ENCODE measurements around the gene RPS6KL1.

Gene RPS6KL1

DNA sequence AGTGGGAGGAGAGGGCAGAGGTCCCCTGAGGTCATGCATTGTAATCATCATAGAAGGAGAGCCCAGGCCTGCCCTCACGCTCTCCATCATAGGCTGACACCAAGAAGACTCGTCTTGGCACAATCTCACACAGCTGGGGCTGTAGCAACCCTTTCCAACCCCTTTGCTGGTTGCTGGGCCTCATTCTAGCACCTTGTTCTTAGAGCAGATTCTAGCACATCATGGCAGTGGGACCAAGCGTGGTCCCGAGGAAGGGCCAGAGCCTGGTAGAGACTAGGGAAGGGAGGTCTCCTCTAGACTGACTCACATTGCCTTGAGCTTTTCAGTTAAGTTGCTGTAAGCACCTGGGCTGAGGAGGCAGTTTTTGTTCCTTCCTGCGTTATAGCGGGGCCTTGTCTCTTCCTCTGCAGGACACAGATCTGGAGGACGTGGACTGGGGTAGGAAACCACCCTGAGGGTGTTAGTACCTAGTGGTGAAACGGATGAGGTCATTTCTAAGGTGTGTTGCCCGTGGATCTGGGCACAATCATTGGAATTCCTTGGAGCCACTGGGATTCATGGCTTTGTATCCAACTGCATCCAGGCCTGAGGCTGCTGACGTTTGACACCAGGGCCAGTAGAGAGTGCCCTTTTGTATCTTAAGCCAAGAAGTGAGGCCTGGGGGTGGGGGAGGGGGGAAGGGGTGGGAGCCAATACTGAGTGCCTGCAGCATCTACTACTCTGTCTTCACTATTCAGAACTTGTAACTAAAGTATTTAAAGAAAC lies 19.9 kb downstream of the RPS6KL1 start:
- TF ChIP-seq, protein P1, sequence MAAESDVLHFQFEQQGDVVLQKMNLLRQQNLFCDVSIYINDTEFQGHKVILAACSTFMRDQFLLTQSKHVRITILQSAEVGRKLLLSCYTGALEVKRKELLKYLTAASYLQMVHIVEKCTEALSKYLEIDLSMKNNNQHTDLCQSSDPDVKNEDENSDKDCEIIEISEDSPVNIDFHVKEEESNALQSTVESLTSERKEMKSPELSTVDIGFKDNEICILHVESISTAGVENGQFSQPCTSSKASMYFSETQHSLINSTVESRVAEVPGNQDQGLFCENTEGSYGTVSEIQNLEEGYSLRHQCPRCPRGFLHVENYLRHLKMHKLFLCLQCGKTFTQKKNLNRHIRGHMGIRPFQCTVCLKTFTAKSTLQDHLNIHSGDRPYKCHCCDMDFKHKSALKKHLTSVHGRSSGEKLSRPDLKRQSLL (tag by site-specific recombination; IDR thresholded peaks at IDR 0.05) = no peak
- TF ChIP-seq, protein P2, sequence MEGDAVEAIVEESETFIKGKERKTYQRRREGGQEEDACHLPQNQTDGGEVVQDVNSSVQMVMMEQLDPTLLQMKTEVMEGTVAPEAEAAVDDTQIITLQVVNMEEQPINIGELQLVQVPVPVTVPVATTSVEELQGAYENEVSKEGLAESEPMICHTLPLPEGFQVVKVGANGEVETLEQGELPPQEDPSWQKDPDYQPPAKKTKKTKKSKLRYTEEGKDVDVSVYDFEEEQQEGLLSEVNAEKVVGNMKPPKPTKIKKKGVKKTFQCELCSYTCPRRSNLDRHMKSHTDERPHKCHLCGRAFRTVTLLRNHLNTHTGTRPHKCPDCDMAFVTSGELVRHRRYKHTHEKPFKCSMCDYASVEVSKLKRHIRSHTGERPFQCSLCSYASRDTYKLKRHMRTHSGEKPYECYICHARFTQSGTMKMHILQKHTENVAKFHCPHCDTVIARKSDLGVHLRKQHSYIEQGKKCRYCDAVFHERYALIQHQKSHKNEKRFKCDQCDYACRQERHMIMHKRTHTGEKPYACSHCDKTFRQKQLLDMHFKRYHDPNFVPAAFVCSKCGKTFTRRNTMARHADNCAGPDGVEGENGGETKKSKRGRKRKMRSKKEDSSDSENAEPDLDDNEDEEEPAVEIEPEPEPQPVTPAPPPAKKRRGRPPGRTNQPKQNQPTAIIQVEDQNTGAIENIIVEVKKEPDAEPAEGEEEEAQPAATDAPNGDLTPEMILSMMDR (tag by site-specific recombination; IDR thresholded peaks at IDR 0.05) = no peak
- TF ChIP-seq ZNF610 (tag by site-specific recombination; IDR thresholded peaks at IDR 0.05; ENCODE audit: borderline replicate concordance) (no peak), ZNF140 (tag by site-specific recombination; IDR thresholded peaks at IDR 0.05) (no peak), ZEB2 (tag by site-specific recombination; IDR thresholded peaks at IDR 0.05) (no peak), BCL11B (tag by site-specific recombination; IDR thresholded peaks at IDR 0.05; ENCODE audit: low read depth) (no peak), ZNF629 (tag by site-specific recombination; IDR thresholded peaks at IDR 0.05) (no peak), TRIM28 (IDR thresholded peaks at IDR 0.05; ENCODE audit: borderline replicate concordance, low read length) (no peak), ZIC2 (tag by site-specific recombination; IDR thresholded peaks at IDR 0.05) (no peak), ZNF324 (tag by site-specific recombination; IDR thresholded peaks at IDR 0.05) (no peak), ZNF510 (tag by site-specific recombination; IDR thresholded peaks at IDR 0.05; ENCODE audit: insufficient replicate concordance) (no peak)
- TF ChIP-seq, protein P3, sequence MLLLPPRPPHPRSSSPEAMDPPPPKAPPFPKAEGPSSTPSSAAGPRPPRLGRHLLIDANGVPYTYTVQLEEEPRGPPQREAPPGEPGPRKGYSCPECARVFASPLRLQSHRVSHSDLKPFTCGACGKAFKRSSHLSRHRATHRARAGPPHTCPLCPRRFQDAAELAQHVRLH (tag by site-specific recombination; IDR thresholded peaks at IDR 0.05) = no peak
- TF ChIP-seq, protein P4, sequence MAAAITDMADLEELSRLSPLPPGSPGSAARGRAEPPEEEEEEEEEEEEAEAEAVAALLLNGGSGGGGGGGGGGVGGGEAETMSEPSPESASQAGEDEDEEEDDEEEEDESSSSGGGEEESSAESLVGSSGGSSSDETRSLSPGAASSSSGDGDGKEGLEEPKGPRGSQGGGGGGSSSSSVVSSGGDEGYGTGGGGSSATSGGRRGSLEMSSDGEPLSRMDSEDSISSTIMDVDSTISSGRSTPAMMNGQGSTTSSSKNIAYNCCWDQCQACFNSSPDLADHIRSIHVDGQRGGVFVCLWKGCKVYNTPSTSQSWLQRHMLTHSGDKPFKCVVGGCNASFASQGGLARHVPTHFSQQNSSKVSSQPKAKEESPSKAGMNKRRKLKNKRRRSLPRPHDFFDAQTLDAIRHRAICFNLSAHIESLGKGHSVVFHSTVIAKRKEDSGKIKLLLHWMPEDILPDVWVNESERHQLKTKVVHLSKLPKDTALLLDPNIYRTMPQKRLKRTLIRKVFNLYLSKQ (tag by site-specific recombination; IDR thresholded peaks at IDR 0.05; ENCODE audit: borderline replicate concordance) = no peak
- TF ChIP-seq, protein P5, sequence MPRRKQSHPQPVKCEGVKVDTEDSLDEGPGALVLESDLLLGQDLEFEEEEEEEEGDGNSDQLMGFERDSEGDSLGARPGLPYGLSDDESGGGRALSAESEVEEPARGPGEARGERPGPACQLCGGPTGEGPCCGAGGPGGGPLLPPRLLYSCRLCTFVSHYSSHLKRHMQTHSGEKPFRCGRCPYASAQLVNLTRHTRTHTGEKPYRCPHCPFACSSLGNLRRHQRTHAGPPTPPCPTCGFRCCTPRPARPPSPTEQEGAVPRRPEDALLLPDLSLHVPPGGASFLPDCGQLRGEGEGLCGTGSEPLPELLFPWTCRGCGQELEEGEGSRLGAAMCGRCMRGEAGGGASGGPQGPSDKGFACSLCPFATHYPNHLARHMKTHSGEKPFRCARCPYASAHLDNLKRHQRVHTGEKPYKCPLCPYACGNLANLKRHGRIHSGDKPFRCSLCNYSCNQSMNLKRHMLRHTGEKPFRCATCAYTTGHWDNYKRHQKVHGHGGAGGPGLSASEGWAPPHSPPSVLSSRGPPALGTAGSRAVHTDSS (tag by site-specific recombination; IDR thresholded peaks at IDR 0.05) = no peak
- TF ChIP-seq, protein P6, sequence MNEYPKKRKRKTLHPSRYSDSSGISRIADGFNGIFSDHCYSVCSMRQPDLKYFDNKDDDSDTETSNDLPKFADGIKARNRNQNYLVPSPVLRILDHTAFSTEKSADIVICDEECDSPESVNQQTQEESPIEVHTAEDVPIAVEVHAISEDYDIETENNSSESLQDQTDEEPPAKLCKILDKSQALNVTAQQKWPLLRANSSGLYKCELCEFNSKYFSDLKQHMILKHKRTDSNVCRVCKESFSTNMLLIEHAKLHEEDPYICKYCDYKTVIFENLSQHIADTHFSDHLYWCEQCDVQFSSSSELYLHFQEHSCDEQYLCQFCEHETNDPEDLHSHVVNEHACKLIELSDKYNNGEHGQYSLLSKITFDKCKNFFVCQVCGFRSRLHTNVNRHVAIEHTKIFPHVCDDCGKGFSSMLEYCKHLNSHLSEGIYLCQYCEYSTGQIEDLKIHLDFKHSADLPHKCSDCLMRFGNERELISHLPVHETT (tag by site-specific recombination; IDR thresholded peaks at IDR 0.05) = no peak
- peaks cover 32 to 83% of the 10 kb centered on the region in 2 experiments for H3K36me3 ChIP-seq (ENCODE audit: control insufficient read depth in 2 of 2, insufficient read depth in 1 of 2, low read length in 2 of 2)
- CTCF ChIA-PET = interaction anchor here (5.1 kb wide), 1 partner anchor 42 kb away, joined by 22 read pairs; no protein-coding TSS in a partner anchor

DNA sequence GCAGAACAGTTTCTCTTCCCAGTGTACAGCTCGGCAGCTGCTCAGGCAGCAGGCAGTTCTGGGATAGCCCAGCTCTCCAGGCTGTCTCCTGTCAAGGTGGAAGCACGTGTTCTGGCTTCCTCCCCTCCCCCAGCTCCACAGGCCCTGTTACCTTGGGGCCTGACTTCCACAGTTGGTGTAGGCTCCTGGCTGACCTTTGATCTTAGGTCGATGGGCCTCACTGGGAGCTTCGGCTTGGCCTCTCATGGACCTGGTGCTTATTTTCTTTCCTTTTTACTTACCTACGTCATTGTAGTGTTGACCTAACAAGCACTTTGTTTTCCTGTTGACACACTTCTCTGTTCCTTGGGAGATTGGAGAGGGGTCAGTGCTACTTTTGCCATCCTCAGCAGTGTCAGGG lies 24.4 kb downstream of the RPS6KL1 start:
- no peaks in the 10 kb centered on the region for H3K4me1 ChIP-seq (ENCODE audit: control insufficient read depth, insufficient read depth, low read length)
- CTCF ChIA-PET = interaction anchor here (5.1 to 7.6 kb wide), 2 partner anchors 9 to 38 kb away, joined by 22 to 64 read pairs; no protein-coding TSS in a partner anchor
- no peak overlapping the region for H3K27ac ChIP-seq (ENCODE audit: extremely low read depth, low read depth, low read length)
- POLR2A ChIA-PET = interaction anchor here (1.2 kb wide), 1 partner anchor 10 kb away, joined by 5 read pairs; no protein-coding TSS in a partner anchor
- H3K9me3 ChIP-seq (ENCODE audit: control insufficient read depth, insufficient read depth, low read depth, low read length) = no peaks in the 10 kb centered on the region
- TF ChIP-seq ZNF768 (tag by site-specific recombination; IDR thresholded peaks at IDR 0.05) = no peak
- TF ChIP-seq, protein P7, sequence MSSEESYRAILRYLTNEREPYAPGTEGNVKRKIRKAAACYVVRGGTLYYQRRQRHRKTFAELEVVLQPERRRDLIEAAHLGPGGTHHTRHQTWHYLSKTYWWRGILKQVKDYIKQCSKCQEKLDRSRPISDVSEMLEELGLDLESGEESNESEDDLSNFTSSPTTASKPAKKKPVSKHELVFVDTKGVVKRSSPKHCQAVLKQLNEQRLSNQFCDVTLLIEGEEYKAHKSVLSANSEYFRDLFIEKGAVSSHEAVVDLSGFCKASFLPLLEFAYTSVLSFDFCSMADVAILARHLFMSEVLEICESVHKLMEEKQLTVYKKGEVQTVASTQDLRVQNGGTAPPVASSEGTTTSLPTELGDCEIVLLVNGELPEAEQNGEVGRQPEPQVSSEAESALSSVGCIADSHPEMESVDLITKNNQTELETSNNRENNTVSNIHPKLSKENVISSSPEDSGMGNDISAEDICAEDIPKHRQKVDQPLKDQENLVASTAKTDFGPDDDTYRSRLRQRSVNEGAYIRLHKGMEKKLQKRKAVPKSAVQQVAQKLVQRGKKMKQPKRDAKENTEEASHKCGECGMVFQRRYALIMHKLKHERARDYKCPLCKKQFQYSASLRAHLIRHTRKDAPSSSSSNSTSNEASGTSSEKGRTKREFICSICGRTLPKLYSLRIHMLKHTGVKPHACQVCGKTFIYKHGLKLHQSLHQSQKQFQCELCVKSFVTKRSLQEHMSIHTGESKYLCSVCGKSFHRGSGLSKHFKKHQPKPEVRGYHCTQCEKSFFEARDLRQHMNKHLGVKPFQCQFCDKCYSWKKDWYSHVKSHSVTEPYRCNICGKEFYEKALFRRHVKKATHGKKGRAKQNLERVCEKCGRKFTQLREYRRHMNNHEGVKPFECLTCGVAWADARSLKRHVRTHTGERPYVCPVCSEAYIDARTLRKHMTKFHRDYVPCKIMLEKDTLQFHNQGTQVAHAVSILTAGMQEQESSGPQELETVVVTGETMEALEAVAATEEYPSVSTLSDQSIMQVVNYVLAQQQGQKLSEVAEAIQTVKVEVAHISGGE (tag by site-specific recombination; conservative IDR thresholded peaks at IDR 0.05; ENCODE audit: low read depth) = no peak
- no peak for TF ChIP-seq ZNF426 (tag by site-specific recombination; IDR thresholded peaks at IDR 0.05)
- no peak for TF ChIP-seq TRIM28 (IDR thresholded peaks at IDR 0.05; ENCODE audit: borderline replicate concordance, low read length)
- no peak for TF ChIP-seq ZNF184 (tag by site-specific recombination; IDR thresholded peaks at IDR 0.05)
- TF ChIP-seq ZNF785 (tag by site-specific recombination; IDR thresholded peaks at IDR 0.05) = no peak
- TF ChIP-seq ZNF239 (tag by site-specific recombination; IDR thresholded peaks at IDR 0.05) = no peak
- H3K4me3 ChIP-seq (ENCODE audit: low read depth, low read length) = no peak overlapping the region
- peaks cover 61 to 97% of the 10 kb centered on the region in 2 experiments for H3K36me3 ChIP-seq (ENCODE audit: control insufficient read depth in 2 of 2, insufficient read depth in 1 of 2, low read length in 2 of 2)

More for the DNA sequence above, 19.9 kb downstream of the RPS6KL1 start:
- Histone ChIP-seq H3K4me3 (ENCODE audit: low read depth, low read length) (no peak overlapping the region), H3K9me3 (ENCODE audit: control insufficient read depth, insufficient read depth, low read depth, low read length) (no peaks in the 10 kb centered on the region), H3K4me1 (ENCODE audit: control insufficient read depth, insufficient read depth, low read length) (no peaks in the 10 kb centered on the region), H3K27ac (ENCODE audit: extremely low read depth, low read depth, low read length) (no peak overlapping the region)
- POLR2A ChIA-PET = no interaction called here
